ENCODE results near the gene ARHGAP24. TPM values are rescaled to one million over a fixed set of nuclear protein-coding genes. Genes with fewer than 3 reads are reported as not detected.

ARHGAP24 gene
- polyA plus RNA-seq, 3 donors = 12.5 to 32.0 (median 18.8) TPM

DNA sequence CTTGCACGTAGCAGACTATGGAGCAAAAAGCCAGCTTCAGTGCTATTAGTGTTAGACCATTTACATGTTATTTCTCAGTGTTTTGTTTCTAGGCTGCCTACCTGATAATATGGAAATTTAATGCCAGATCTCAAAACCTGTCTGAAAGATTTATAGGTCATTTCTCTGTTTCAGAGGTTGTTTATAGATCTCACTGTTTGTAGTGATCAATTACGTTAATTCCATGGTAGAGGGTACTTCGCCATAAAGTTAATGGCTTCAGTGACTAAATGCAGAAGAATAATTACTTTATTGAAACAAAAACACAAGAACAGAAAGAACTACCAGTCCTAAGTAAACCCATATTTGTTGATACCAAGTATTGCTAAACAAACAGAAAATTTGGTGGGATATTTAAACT, 420.8 kb downstream of the ARHGAP24 start:
- Histone ChIP-seq H3K79me2 (ENCODE audit: insufficient read depth, low read length) (no peaks in the 10 kb centered on the region), H4K20me1 (ENCODE audit: insufficient read depth, low read length) (peaks cover 42% of the 10 kb centered on the region), H3K9me3 (replicated peaks in 1 of 2; ENCODE audit: control insufficient read depth in 1 of 2, insufficient read depth in 1 of 2, low read length in 2 of 2) (no peaks in the 10 kb centered on the region), H3K27ac (ENCODE audit: low read depth in 1 of 2, low read length in 2 of 2) (no peak overlapping the region), H3K36me3 (replicated peaks in 1 of 2; ENCODE audit: control insufficient read depth in 1 of 2, insufficient read depth in 2 of 2, low read length in 2 of 2) (no peaks in the 10 kb centered on the region), H3K27me3 (ENCODE audit: control insufficient read depth in 2 of 2, insufficient read depth in 2 of 2, low read length in 2 of 2) (no peaks in the 10 kb centered on the region), H3K4me1 (ENCODE audit: control insufficient read depth in 1 of 2, insufficient read depth in 2 of 2, low read length in 2 of 2) (no peaks in the 10 kb centered on the region), H3K4me3 (replicated peaks in 1 of 3; ENCODE audit: low read depth in 2 of 3, low read length in 3 of 3) (no peak overlapping the region), H2AFZ (ENCODE audit: insufficient read depth, low read depth, low read length, poor library complexity, severe bottlenecking) (no peak overlapping the region), H3K9ac (ENCODE audit: insufficient read depth, low read length, poor library complexity, severe bottlenecking) (no peak overlapping the region), H3K4me2 (replicated peaks; ENCODE audit: extremely low read depth, low read length, poor library complexity, severe bottlenecking) (no peak overlapping the region)
- 100% methylated on average over 1 of the region's 3 CpGs for WGBS (ENCODE audit: insufficient coverage)
- intact Hi-C loops (cut with micrococcal nuclease) = no loop called here
- H3K9me3 Mint-ChIP-seq = peaks cover 0 to 5% (median 1%) of the 10 kb centered on the region in 7 donors
- H3K4me3 Mint-ChIP-seq = no peak overlapping the region
- peaks cover 0 to 3% of the 10 kb centered on the region in 2 donors for H3K36me3 Mint-ChIP-seq
- peaks cover 0 to 2% (median 0%) of the 10 kb centered on the region in 3 donors for H3K27me3 Mint-ChIP-seq (ENCODE audit: low read depth in 3 of 3)
- H3K4me1 Mint-ChIP-seq = no peaks in the 10 kb centered on the region
- H3K27ac Mint-ChIP-seq = no peak overlapping the region
- DNase-seq = no peak
- TF ChIP-seq, protein P1, sequence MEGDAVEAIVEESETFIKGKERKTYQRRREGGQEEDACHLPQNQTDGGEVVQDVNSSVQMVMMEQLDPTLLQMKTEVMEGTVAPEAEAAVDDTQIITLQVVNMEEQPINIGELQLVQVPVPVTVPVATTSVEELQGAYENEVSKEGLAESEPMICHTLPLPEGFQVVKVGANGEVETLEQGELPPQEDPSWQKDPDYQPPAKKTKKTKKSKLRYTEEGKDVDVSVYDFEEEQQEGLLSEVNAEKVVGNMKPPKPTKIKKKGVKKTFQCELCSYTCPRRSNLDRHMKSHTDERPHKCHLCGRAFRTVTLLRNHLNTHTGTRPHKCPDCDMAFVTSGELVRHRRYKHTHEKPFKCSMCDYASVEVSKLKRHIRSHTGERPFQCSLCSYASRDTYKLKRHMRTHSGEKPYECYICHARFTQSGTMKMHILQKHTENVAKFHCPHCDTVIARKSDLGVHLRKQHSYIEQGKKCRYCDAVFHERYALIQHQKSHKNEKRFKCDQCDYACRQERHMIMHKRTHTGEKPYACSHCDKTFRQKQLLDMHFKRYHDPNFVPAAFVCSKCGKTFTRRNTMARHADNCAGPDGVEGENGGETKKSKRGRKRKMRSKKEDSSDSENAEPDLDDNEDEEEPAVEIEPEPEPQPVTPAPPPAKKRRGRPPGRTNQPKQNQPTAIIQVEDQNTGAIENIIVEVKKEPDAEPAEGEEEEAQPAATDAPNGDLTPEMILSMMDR (IDR thresholded peaks at IDR 0.05) = no peak

DNA sequence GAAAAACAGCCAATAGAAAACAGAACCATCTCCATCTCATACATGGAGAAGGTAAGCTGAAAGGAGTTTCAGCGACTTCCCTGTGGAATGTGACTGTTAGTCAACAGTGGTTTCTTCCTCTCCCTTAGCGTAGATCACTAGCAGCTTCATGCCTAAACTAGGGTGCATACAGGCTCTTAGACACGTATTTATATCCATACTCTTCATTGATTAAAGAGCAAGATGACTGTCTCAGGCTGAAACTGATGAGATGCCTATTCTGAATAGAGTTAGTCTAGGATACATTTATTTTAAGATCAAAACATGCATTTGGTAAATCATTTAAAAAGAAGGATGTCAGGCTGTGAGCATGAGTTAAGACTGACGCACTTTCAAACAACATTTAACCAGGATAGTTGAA, 423.3 kb downstream of the ARHGAP24 start:
- Histone ChIP-seq H3K4me3 (replicated peaks in 1 of 3; ENCODE audit: low read depth in 2 of 3, low read length in 3 of 3) (no peak overlapping the region), H3K27me3 (ENCODE audit: control insufficient read depth in 2 of 2, insufficient read depth in 2 of 2, low read length in 2 of 2) (no peaks in the 10 kb centered on the region), H3K9me3 (replicated peaks in 1 of 2; ENCODE audit: control insufficient read depth in 1 of 2, insufficient read depth in 1 of 2, low read length in 2 of 2) (no peaks in the 10 kb centered on the region), H4K20me1 (ENCODE audit: insufficient read depth, low read length) (peaks cover 49% of the 10 kb centered on the region), H3K36me3 (replicated peaks in 1 of 2; ENCODE audit: control insufficient read depth in 1 of 2, insufficient read depth in 2 of 2, low read length in 2 of 2) (no peaks in the 10 kb centered on the region), H3K79me2 (ENCODE audit: insufficient read depth, low read length) (no peaks in the 10 kb centered on the region), H3K4me2 (replicated peaks; ENCODE audit: extremely low read depth, low read length, poor library complexity, severe bottlenecking) (no peak overlapping the region), H3K9ac (ENCODE audit: insufficient read depth, low read length, poor library complexity, severe bottlenecking) (no peak overlapping the region), H3K27ac (ENCODE audit: low read depth in 1 of 2, low read length in 2 of 2) (no peak overlapping the region), H3K4me1 (ENCODE audit: control insufficient read depth in 1 of 2, insufficient read depth in 2 of 2, low read length in 2 of 2) (no peaks in the 10 kb centered on the region), H2AFZ (ENCODE audit: insufficient read depth, low read depth, low read length, poor library complexity, severe bottlenecking) (no peak overlapping the region)
- TF ChIP-seq, protein P1 (IDR thresholded peaks at IDR 0.05) = no peak
- Mint-ChIP-seq H3K4me3 (no peak overlapping the region), H3K9me3 (peaks cover 0 to 5% (median 1%) of the 10 kb centered on the region in 7 donors), H3K27ac (no peak overlapping the region), H3K36me3 (peaks cover 0 to 3% of the 10 kb centered on the region in 2 donors), H3K4me1 (no peaks in the 10 kb centered on the region), H3K27me3 (ENCODE audit: low read depth in 3 of 3) (peaks cover 0 to 2% (median 0%) of the 10 kb centered on the region in 3 donors)
- DNase-seq = no peak
- WGBS (ENCODE audit: insufficient coverage) = no CpG with 5 or more reads among the region's 4 CpGs
- intact Hi-C loops (cut with micrococcal nuclease) = no loop called here

Data from CD14-positive monocyte (primary cell).